CD4-positive, alpha-beta T cell treated with Interferon alpha-2 for 1 hour (primary cell): ENCODE measurements around the gene DAAM2.

Experiments used
- DNase-seq, 2 donors: peaks; one replicate each; pipeline ENCODE4 v3.0.0-alpha.2; 2020 to 2022

The DAAM2 gene

DNA sequence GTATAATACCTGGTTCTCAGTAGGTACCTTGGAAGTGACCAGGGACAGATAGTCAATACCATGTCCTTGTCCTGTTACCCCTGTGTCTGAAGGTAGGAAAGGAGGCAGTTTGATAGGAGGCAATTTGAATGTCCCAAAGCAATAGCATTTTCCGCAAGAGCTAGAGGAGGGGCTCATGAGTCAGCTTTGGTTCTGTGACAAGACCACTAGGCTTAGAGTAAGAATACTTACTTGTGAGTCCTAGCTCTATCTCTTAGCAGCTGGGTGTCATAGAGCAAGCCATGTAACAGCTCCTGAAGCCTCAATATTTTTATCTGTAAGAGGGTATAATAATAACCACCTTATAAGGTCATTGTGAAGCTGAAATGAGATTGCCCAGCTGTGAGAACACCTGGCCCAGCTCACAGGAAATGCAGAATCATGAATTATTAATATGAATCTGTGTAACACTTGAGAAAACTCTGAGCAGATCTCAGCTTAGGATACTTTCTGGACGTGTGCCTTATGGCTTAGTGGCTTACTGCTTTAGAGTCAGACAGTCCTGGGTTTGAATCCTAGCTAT, 58.6 kb downstream of the DAAM2 start:
- DNase-seq = no peak

DNA sequence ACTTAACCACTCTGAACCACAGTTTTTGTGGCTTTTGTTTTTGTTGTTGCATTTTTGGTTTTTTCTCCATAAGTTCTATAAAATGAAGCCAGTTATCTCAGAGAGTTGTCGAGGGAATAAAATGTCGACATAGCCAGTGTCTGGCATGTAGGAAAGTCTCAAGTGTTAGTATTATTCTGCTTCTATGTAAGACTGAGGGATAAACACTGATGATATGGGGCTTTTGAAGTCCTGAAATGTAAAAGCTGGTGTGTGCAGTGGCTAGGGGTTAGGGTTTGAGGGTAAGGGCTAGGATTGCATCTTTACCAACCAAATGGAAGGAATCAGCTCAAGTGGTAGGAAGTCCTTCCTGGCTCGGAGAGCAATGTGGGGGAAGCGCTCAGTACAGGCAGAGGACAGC, 59.2 kb downstream of the DAAM2 start:
- no peak for DNase-seq

DNA sequence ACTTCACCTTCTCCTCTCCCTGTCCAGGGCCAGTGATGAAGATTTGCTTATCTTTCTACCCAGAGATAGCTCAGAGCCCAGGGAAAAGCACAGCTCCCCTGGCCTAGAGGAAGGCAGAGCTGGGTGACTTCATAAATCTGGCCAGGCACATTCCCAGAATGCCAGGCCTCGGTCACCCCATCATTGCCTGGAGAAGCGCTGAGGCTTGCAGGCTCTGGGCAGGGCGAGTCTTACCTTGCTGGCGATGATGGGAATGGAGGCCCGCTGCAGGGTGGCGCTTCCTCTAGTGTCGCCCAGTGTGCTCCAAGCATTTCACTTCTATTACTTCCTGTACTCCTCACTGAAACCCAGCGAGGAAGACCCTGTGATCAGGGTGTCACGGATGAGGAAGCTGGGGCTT, 60.1 kb downstream of the DAAM2 start:
- DNase-seq = no peak

DNA sequence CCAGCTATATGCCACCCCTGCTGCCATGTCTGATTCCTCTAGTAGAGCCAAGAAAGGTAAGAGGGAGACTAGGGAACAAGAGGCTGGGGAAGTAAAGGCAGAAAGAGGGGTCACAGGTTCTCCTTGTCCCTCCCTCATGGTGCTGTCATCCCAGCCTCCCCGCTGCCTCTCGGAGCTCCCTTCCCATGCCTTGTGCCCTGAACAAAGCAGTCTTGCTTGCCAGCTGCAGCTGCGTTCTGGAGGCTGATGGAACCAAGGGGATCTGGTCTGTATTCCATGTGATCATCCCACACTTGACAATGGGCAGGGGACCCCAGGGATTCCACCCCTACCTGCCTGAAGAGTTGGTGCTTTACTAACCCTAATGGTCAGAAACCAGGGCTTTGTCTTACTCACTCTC, 61.4 kb downstream of the DAAM2 start:
- no peak for DNase-seq

DNA sequence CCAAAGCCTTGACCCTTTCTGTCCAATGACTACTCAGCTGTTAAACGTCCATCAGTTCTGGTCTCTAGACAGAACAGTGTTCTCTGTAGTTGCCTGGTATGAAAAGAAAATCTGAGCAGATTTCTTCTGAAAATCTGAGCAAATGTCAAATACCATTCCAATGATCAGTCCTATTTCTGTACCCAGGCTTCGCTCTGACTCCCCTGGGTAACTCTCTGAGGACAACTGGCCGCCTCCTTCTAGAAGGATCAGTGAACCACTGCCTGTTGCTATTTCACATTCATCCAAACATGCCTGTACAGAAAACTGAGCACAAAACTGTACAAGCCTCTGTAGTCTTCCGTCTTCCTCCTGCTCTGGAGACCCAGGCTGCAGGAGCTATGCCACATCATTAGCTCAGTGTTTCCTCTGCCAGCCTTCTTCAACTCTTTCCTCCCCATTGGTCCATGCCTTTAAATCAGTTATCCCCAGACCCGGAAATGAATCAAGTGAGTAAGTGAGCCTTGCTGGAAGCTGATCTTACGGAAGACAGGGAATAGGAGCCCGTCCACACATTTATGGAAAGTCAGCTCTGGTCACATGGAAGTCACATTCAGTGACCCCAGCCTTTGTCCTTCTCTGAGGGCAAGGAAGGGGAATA, 63.3 kb downstream of the DAAM2 start:
- DNase-seq = no peak

DNA sequence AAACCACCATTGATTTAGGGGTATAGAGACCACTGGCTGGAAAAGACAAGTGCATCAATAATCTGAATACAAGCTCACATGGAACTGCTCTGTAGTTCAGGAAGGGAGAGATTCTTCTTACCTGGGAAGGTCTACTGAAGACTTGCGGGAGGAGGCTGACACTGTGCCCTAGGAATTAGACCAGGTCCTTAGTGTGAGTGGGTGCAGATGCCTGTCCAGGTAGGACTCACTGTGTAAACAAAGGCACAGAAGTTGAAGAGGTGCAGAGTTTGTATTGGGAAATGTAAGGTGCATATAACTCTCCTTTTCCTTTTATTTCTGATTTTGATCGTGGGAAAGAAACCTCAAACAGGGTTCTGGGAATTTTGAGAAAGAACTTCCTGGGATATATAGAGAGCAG, 66.8 kb downstream of the DAAM2 start:
- DNase-seq = no peak

DNA sequence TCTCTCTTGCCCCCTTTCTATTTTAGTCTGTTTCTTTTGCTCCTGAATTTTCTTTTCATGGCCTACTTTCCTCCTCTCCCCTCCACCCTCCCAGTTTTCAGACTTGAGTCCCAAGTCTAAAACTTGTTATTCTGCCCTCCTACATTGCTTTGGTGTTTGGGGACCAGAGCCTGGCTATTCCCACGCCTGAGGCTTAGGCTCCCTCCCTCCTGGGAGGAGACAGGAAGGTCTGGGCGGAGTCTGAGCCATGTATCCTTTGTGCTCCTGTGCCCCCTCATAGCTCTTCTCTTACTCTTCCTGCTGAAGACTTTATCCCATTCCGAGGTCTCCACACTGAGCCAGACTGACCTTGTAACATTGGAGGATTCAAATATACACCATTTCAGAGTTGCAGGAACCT, 69.5 kb downstream of the DAAM2 start:
- no peak for DNase-seq

DNA sequence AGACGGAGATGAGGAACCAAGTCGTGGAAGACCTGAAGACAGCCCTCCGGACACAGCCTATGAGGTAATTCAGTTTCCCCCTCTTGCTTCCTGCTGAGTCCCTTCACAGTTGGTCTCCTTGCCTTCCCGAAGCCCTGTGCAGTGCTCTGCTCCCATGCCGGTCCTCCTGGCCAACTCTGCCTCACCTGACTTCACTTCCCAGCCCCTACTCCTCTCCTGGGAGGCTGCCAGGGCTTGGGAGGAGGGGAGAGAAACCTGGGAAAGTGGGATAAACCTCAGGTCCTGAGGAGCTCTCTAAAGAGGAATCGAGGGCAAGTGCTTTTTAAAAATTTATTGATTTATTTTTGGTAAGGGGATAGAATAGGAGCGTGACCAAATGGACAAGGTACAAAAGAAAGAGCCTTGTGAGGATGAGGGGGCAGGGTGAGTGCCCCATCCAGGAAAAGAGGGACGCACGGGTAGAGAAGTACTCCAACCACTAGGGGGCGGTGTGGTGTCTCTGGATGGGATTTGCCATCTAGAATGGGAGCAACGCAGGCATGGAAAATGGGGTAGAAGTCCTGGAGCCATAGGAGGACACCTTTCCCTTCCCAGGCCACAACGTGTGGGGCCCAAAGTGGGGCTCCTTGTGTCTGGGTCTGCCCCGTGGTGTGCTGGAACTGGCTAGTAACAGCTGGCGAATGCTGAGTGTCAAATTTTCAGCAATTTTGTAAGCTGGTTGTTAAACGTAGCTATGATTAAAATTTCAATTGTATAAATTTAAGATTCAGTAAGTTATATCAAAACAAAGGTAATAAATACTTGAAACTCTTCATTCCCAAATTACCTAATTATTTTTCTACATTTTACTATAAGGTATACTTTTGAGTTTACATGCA, 73.1 kb downstream of the DAAM2 start:
- peak; percentile 9 to 39 for DNase-seq

DNA sequence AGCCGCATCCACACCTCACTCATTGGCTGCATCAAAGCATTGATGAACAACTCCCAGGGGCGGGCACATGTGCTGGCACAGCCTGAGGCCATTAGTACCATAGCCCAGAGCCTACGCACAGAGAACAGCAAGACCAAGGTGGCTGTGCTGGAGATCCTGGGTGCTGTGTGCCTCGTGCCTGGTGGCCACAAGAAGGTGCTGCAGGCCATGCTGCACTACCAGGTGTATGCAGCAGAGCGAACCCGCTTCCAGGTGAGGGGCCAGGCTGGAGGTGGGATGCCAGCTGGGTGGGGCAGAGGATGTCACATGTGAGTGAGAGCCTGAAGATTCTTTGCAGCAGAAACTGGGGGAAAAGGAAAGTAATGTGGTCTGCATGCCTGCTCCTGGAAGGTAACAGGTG, 75.4 kb downstream of the DAAM2 start:
- no peak for DNase-seq

DNA sequence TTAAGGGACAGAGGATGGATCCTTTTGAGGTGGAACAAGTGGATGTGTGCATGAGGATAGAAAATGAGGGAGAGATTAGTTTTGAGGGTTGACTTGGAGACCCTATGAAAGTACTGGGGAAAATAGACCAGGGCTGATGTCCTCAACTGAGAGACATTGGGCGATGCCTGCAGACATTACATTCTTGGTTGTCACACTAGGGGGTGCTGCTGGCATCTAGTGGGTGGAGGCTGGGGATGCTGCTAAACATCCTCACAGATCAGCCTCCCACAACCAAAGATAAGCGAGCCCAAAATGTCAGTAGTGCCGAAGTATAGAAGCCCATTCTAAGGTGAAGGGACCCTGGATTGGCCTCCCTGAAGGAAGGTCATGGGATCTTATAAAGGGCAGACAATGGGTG, 78.8 kb downstream of the DAAM2 start:
- no peak for DNase-seq

DNA sequence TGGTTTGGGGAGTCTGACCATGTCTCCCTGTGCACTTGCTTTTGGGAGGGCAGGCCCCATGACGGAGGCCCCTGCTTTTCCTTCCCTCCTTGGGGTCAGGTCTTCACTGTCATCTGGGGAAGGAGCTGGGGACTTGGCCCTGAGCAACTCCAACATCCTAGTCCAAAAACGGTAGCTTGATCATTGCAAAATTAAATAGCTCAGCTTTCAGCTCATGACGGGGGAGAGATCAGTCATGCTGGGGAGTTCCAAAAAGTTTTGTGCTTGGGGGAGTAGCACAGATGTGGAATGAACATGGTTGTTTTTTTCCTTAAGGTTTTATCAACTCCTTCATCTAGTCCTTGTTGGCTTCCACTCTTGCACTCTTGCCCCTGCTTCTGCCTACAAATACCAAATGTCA, 81.3 kb downstream of the DAAM2 start:
- no peak for DNase-seq

DNA sequence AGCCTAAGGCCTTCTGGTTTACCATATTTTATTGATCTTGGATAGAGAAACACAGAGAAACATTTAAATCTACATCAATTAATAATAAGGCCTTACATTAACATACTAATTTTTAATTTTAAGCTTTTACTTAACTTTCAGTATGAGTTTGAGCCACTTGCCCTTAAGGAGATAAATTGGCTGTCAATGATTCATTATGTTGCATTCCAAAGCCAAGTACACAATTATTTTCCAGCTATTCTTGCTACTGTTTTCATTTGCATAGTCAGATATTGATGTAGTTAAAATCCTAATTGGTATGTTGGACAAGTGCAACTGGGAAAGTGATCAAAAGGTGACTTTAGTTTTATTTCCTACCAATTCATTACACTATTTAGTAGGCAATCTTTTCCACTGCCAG, 83.9 kb downstream of the DAAM2 start:
- no peak for DNase-seq

DNA sequence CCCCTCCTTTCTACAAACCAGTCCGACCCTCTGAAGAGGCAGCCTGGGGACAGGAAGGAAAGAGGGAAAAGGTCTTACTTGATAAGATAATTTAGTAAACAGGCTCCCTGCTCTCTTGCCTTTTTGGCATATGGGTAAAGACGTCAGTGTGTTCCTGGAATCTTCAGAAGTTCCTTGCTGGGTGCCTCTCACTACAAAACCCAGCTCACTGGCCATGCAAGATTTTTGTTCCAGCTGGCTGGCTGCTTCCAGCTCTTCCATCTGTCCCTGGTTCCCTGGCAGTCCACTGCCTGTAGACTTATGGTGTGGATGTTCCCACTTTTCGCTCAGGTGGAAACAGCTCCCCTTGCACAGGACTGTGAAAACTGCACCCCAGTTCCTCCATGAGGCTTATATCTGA, 84.7 kb downstream of the DAAM2 start:
- DNase-seq = no peak

DNA sequence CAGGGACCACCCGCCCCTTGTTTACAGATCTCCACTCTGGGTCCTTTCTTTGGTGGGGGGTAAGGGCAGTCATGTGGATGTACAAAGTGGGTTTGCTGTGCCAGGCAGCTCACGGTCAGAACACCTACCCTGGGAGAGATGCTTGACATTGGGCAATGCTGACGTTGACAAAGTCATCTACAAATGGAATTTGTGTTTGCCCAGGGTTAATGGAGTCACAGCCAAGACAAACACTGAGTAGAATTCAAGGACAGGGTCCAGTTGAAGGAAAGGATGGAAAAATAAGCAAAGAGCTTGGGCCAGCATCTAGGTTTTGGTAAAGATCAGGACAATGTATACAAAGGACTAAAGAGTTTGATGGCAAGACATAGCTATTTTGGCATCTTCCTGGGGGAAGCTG, 87.4 kb downstream of the DAAM2 start:
- DNase-seq = no peak

DNA sequence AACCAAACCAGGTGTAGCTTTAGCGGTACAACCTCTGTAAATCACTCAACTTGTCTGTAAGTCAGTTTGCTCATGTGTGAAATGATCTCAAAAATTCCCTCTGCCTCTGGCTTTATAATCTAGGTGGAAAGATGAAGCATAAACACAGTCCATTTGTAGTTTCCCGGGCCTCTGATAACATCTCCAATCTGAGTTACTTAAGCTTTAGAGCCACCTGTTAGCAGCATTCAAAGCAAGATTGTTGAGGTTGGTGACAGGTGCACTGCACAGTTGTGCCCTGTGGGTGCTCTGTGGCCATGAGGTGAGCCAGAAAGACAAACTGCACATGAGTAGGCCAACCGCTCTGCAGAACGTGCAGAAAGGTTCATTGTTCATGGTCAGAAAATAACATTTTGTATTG, 88.4 kb downstream of the DAAM2 start:
- DNase-seq = no peak

DNA sequence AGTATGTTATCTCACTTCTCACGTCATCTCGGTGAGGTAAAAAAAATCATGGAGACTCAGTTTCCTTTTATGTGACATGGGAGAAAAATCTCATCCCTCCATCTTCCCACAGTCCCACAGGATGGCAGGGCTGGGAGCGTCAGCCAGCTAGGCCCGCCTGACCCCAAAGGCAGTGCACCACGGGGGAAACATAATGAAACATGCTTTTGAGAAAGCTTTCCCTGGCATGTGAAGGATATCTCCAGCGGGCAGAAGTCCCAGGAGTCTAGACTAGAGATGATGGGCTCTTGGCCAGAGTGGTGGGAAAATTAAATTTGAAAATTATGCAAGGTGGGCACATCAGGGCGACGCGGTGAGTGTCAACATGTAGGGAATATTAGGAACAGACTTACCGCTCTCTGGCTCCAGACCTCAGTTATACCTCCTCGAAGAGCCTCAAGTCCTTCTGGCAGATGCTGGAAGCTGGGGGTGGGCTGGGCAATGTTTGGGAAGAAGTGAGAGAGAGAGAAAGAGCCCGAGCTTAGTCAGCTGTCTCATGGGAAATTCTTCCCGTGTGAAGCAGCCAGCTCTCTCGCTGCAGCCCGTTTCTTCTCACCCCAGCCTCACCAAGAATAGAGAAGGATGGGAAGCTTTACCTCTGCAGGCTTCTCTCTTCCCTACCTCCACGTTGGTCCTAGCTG, 89.8 kb downstream of the DAAM2 start:
- no peak for DNase-seq

DNA sequence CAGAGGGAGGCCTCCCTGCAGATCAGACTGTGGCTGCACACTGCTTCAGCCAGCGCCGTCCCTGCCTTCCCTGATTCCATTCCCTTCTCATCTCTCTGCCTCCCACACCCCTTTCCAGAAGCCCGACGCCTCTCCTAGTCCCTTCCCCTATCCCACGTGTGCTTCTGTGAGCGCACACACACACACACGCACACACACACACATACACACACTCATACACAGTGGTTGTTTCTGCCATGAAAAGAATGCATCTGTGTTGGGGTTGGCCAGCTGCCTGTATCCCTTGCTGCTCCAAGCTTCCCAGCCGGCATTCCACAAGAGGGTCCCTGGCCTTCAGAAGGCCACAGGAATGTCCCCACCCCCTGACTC, 90.3 kb downstream of the DAAM2 start:
- no peak for DNase-seq

DNA sequence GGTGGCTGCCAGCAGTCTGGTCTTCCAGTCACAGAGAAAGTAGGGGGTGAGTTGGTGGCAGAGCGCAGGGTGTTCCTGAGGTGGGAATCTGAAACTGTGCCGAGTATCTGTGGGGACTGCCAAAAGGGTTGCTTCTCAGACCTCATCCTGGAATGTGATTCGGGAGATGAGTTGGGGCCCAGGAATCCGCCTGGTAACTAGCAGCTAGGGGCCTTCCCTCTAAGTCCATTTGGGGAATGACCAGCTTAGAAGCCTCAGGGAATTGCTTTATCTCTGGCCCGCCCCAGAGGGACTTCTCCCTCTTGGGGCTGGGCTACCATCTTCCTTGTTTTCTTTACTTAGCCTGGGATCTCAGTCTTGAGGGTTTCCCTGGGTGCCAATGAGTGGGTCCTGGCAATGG, 92.5 kb downstream of the DAAM2 start:
- DNase-seq = no peak

DNA sequence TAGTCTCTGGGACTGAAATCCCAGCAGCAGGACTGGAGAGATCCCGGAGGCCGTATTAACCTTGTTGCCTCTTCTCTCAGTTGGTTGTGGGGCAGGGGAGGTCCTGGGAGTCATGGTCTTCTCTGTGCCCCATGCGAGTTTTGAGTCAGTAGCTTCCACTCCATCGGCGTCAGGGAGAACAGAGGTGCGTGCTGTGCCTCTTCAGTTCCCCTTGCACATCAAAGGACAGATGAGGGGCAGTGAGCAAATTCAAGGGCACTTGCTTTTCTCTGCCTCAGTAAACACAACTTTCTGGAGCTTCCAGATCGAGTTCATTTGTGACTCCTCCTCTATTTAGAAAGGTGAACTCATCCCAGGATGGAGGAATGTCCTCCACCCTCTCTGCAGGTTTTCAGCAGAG, 93.5 kb downstream of the DAAM2 start:
- DNase-seq = no peak

DNA sequence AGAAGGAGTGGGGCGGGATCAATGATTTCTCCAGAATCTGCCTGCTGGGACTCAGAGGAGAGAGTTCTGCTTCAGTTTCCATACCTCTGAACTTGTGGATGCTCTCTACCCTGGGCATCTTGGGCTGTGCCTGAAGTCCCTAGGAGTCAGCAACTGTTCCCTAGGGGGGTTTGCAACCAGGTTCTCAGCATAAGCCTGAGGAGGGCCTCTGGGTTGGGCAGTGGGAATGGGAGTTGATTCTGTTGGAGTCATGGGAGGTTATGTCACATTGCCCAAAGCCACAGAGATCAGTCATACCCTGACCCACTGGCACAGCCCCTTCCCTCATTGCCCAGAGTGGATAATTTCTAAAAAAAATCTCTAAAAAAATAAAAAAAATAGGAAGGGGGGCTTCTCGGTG, 94.7 kb downstream of the DAAM2 start:
- no peak for DNase-seq

DNA sequence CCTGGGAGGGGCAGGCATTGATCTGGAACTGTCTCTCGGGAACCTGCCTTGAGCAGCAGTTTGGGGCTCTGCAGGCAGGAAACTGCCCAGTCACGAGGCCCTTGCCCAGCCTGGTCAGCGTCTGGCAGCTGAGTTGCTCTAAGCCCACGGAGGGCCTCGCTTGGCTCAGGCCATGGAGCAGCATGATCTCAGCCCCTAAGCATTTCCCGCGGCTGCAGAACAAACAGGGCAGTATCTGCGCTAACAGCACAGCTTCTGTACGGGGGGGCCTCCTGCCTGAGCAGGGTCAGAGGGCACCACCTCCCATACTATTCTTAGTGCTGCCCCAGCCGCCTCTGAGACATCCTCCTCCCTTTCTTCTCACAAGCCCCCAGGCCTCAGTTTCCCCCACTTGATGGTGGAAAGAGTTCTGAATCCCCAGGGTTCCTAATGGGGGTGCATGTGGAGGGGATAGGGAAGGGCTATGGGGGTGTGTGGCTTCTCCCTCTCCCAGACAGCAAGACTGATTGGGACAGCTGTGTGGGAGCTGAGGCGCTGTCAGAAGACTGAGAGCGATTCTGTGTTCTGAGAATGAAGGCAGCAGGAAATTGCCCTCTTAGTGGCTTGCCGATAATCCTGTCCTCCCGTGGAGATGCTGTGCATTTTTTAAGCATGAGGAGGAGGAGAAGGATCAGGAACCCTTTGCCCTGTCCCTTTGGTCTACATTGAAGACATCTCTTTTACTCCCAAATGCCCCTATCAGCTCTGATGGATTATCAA, 95.7 kb downstream of the DAAM2 start:
- no peak for DNase-seq

DNA sequence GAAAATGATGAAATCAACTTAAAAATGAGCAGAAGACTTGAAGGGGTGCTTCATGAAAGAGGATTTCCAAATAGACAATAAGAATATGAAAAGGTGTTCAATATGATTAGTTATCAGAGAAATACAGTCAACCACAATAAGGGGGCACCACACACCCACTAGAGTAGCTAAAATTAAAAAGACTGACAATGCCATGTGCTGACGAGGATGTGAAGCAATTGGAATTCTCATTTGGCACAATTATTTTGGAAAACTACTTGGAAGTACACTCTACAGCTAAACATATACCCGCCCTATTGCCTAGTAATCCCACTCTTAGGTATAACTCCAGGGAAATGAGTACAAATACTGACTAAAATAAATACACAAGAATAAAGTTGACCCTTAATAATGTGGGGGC, 97.1 kb downstream of the DAAM2 start:
- DNase-seq = no peak

DNA sequence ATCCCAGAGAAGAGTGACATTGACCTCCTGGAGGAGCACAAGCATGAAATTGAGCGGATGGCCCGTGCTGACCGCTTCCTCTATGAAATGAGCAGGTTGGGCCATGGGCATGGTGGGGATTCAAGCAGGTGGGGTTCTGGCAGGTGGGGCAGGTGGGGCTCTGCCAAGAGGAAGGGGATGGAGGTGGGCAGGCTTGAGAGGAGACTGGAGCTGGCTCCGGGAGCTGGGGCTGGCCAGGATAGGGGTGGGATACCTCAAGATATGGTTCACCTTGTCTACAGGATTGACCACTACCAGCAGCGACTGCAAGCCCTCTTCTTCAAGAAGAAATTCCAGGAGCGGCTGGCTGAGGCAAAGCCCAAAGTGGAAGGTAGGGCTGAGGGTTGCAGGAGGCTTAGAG, 99.2 kb downstream of the DAAM2 start:
- no peak for DNase-seq
